ENCODE measurements around the gene MXRA7. TPM values are rescaled to one million over a fixed set of nuclear protein-coding genes. Genes with fewer than 3 reads are reported as not detected.
A peak's percentile ranks its signal among the peaks of the same experiment; 100 is the strongest.

The MXRA7 gene
- total RNA-seq, 4 donors from 2014 or later, result 124 to 230 (median 197) TPM

GRCh38 chr17:76753061-76753961 lies 42.5 kb upstream of the MXRA7 start:
- Histone ChIP-seq H3K27ac (peak overlapping the region in 1 of 4 donors; percentile 13), H3K36me3 (peaks cover 0 to 75% (median 3%) of the 10 kb centered on the region in 3 donors), H3K4me3 (no peak overlapping the region), H3K27me3 (no peaks in the 10 kb centered on the region), H3K9me3 (no peaks in the 10 kb centered on the region), H3K4me1 (peaks cover 0 to 4% (median 0%) of the 10 kb centered on the region in 4 donors)
- WGBS, 2 donors, result 89 to 95% methylated on average over 12 of the region's 12 CpGs
- no peak for DNase-seq (ENCODE audit: low spot score in 2 of 2)
- TF ChIP-seq POLR2A (IDR thresholded peaks at IDR 0.05) (no peak), EP300 (IDR thresholded peaks at IDR 0.05) (no peak), CTCF (IDR thresholded peaks at IDR 0.05) (no peak)

- WGBS, 2 donors, result 55 to 59% methylated on average over 4 of the region's 4 CpGs
- Histone ChIP-seq H3K4me3 (no peak overlapping the region), H3K36me3 (peaks cover 0 to 71% (median under 1%) of the 10 kb centered on the region in 3 donors)
These were observed 41.2 kb upstream of the MXRA7 start for GRCh38 chr17:76752006-76752405.

GRCh38 chr17:76751416-76751993 lies 40.7 kb upstream of the MXRA7 start:
- TF ChIP-seq CTCF (IDR thresholded peaks at IDR 0.05) (no peak), POLR2A (IDR thresholded peaks at IDR 0.05) (no peak), EP300 (IDR thresholded peaks at IDR 0.05) (no peak)
- Histone ChIP-seq H3K27ac (peak overlapping the region in 1 of 4 donors; percentile 40), H3K9me3 (no peaks in the 10 kb centered on the region), H3K36me3 (peaks cover 0 to 71% (median 0%) of the 10 kb centered on the region in 3 donors), H3K4me1 (peaks cover 0 to 12% (median 0%) of the 10 kb centered on the region in 4 donors), H3K4me3 (no peak overlapping the region), H3K27me3 (no peaks in the 10 kb centered on the region)
- no peak for DNase-seq (ENCODE audit: low spot score in 2 of 2)
- WGBS, 2 donors, result 49 to 59% methylated on average over 3 of the region's 3 CpGs

More at GRCh38 chr17:76752006-76752405, 41.2 kb upstream of the MXRA7 start:
- no peaks in the 10 kb centered on the region for H3K9me3 ChIP-seq
- H3K27me3 ChIP-seq, result no peaks in the 10 kb centered on the region
- DNase-seq (ENCODE audit: low spot score in 2 of 2), result no peak
- H3K4me1 ChIP-seq, result peaks cover 0 to 12% (median 0%) of the 10 kb centered on the region in 4 donors
- H3K27ac ChIP-seq, result peak overlapping the region in 1 of 4 donors; percentile 40
- TF ChIP-seq CTCF (IDR thresholded peaks at IDR 0.05) (no peak), POLR2A (IDR thresholded peaks at IDR 0.05) (no peak), EP300 (IDR thresholded peaks at IDR 0.05) (no peak)

GRCh38 chr17:76748657-76749056 lies 37.9 kb upstream of the MXRA7 start:
- Histone ChIP-seq H3K27ac (peak overlapping the region in 1 of 4 donors; percentile 28), H3K9me3 (no peaks in the 10 kb centered on the region), H3K4me3 (no peak overlapping the region), H3K27me3 (no peaks in the 10 kb centered on the region), H3K36me3 (peaks cover 0 to 75% (median 8%) of the 10 kb centered on the region in 3 donors), H3K4me1 (peaks cover 0 to 12% (median 0%) of the 10 kb centered on the region in 4 donors)
- WGBS, 2 donors, result 100% methylated on average over 1 of the region's 1 CpG
- TF ChIP-seq POLR2A (IDR thresholded peaks at IDR 0.05), result no peak
- no peak for TF ChIP-seq EP300 (IDR thresholded peaks at IDR 0.05)
- TF ChIP-seq CTCF (IDR thresholded peaks at IDR 0.05), result no peak
- DNase-seq (ENCODE audit: low spot score in 2 of 2), result no peak
